Activated T-helper 2 cell treated with anti-CD3 and anti-CD28 coated beads, Interferon-gamma antibody, Interleukin-2, Interleukin-4, amounts not matched to agents 10 μg/mL and 5 μg/mL and 100 μg/mL, durations not matched to agents 14 hours and 24 hours and 36 hours (primary cell): ENCODE data around the gene COG6. TPM values are rescaled to one million over a fixed set of nuclear protein-coding genes. Genes with fewer than 3 reads are reported as not detected.

Source experiments
- DNase-seq: peaks from one replicate; pipeline ENCODE4 v3.0.0; 2021; ENCODE audit warnings: low spot score
- H3K27ac Mint-ChIP-seq: one replicate; pipeline ENCODE4 v1.8.0; 2021; ENCODE audit warnings: mixed read lengths
- H3K27me3 Mint-ChIP-seq: one replicate; pipeline ENCODE4 v1.8.0; 2021; ENCODE audit warnings: low read depth, mixed read lengths
- H3K36me3 Mint-ChIP-seq: one replicate; pipeline ENCODE4 v1.8.0; 2021; ENCODE audit warnings: low read depth, mixed read lengths
- H3K4me1 Mint-ChIP-seq: one replicate; pipeline ENCODE4 v1.8.0; 2021; ENCODE audit warnings: low read depth, mixed read lengths
- H3K4me3 Mint-ChIP-seq: one replicate; pipeline ENCODE4 v1.8.0; 2021; ENCODE audit warnings: low read depth, mild to moderate bottlenecking, moderate library complexity, mixed read lengths
- H3K9me3 Mint-ChIP-seq: one replicate; pipeline ENCODE4 v1.8.0; 2021; ENCODE audit warnings: mixed read lengths
- intact Hi-C: fragments of 100-400 bp; cut with micrococcal nuclease; formaldehyde crosslinking; loops from one replicate; pipeline ENCODE4 v1.15.1; 2023
- total RNA-seq: library from RNA; stranded (reverse); gene quantifications from 2 replicates; pipeline ENCODE4 v1.2.3, GENCODE V29; 2022

COG6 gene
- total RNA-seq, 1 donor from 2014 or later = 32.4 TPM

DNA sequence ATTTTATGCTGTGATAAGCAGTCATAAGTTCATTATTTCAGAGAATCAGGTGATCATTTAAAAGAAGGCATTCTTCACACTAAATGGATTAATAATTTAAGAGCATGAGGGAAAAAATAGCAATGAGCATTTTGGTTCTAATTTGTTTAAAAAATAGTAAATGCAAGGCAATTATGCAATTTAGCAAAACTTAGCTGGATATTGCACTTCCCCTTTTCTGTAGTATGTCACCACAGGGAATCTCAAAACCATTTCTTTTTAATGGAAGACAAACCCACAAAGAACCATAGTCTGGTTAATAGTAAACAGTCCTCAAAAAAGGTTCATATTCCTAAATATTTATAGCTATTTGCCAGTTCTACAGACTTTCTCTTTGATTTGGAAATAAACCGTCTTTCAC, 30.2 kb downstream of the COG6 start:
- Mint-ChIP-seq H3K9me3 (no peaks in the 10 kb centered on the region), H3K27me3 (no peaks in the 10 kb centered on the region), H3K27ac (no peak overlapping the region), H3K4me3 (no peak overlapping the region), H3K36me3 (peaks cover 31% of the 10 kb centered on the region), H3K4me1 (peaks cover 27% of the 10 kb centered on the region)
- DNase-seq = no peak
- intact Hi-C loops = loop anchor here (2.0 to 10.0 kb wide), 7 partner anchors 247 to 997 kb away; no protein-coding TSS in a partner anchor

DNA sequence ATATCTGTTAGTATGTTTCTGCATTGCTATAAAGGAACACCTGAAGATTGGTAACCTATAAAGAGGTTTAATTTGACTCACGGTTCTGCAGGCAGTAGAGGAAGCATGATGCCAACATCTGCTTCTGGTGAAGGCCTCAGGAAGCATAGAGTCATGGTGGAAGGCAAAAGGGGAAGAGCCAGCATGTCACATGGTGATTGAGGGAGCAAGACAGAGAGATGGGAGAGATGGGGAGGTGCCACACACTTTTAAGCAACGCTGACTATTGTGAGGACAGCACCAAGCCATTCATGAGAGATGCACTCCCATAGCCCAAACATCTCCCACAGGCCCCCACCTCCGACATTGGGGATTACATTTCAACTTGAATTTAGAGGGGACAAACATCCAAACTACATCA, 32.8 kb downstream of the COG6 start:
- H3K36me3 Mint-ChIP-seq = peaks cover 23% of the 10 kb centered on the region
- intact Hi-C loops = loop anchor here (1.0 to 10.0 kb wide), 9 partner anchors 88 to 1089 kb away; no protein-coding TSS in a partner anchor
- H3K4me3 Mint-ChIP-seq = peak overlapping the region; percentile 20
- H3K9me3 Mint-ChIP-seq = no peaks in the 10 kb centered on the region
- no peaks in the 10 kb centered on the region for H3K27me3 Mint-ChIP-seq
- DNase-seq = no peak
- H3K4me1 Mint-ChIP-seq = peaks cover 29% of the 10 kb centered on the region
- peak overlapping the region; percentile 91 for H3K27ac Mint-ChIP-seq

DNA sequence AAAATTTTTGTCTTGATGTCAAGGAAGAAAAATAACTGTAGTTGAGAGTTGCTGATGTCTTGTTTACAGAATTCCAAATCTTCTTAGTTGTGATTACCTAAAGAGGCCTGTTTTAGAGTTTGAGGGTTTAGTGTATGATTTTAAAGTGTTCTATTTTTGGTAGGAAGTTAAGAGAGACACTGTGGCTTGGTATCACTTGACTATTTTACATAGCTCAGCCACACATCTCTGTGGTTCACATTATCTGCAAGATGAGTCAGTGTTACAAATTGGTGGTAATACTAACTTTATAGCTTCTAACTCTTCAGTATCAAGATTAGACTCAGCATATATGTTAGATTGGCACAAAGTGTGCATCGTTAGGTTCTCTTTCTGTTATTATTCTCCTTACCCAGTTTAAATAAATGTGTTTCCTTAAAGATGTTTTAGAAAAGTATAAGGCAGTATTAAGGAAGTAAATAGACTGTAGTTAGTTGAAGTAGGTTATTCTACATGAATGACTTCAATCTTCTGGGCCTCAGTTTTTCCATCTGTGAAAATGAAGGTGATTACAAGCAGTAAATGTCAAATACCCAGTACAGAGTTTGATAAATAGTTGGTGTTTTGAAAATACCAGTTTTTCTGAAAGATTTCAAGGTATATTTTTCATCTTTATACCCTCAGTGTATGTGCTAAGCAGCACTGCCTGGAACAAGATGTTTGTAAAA, 33.4 kb downstream of the COG6 start:
- no peak for DNase-seq
- Mint-ChIP-seq H3K9me3 (no peaks in the 10 kb centered on the region), H3K36me3 (peaks cover 23% of the 10 kb centered on the region), H3K4me3 (no peak overlapping the region), H3K4me1 (peaks cover 29% of the 10 kb centered on the region), H3K27ac (peak overlapping the region; percentile 91), H3K27me3 (no peaks in the 10 kb centered on the region)
- intact Hi-C loops = loop anchor here (1.0 to 10.0 kb wide), 9 partner anchors 87 to 1088 kb away; no protein-coding TSS in a partner anchor

DNA sequence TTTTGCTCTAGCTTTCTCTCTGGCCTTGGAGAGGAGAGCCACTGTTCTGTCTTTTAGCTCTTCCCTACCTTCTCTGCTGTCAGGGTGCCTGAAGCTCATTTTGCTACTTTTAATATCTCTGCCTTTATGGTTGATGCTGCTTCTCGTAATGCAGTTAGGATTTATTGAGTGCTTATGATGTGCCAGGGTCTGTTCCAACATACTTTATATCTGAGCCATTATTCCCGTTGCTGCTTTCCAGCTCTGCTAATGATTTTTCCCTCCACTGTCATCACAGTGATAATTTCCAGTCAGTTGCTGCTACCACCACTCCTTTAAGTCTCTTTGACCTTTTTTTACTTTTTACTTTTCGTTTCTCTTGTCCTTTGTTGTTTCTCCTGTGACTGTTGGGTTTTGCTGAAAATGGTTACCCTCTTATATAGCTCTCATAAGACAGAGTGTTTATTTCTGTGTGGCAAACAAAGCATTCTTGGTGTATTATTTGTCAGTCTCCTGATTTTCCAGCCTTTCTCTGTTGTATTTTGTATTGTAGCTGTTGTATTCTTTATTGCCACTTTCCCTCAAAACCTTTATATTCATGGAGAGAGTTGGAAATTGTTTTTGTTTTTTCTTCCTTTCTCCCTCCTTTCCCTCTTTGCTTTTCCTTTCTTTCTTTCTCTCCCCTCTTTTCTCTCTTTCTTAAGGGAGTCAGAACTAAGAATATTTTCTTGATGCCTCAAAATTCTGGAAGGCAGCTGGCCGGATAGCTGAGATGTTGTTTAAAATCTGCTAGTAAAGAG, 37.4 kb downstream of the COG6 start:
- H3K27me3 Mint-ChIP-seq = no peaks in the 10 kb centered on the region
- H3K27ac Mint-ChIP-seq = peak overlapping the region; percentile 3
- intact Hi-C loops = no loop called here
- H3K4me3 Mint-ChIP-seq = no peak overlapping the region
- H3K4me1 Mint-ChIP-seq = peaks cover 22% of the 10 kb centered on the region
- peaks cover 17% of the 10 kb centered on the region for H3K36me3 Mint-ChIP-seq
- H3K9me3 Mint-ChIP-seq = no peaks in the 10 kb centered on the region
- no peak for DNase-seq

DNA sequence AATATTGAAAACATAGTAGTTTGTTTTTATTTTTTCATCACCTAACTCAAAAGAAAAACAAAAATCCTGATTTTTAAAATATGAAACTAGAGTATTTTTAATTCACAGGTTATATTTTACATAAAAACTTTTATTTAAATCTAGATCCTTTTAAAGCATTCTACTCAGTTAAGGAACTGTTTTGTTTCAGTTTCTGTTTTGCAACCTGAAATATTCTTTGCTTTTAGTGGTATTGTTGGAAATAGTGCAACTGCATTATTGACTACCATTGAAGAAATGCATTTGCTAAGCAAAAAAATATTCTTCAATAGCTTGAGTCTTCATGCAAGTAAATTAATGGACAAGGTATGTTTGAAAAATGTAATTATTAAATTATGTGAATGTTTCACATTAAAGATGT, 43.8 kb downstream of the COG6 start:
- H3K4me1 Mint-ChIP-seq = peaks cover 7% of the 10 kb centered on the region
- no peak overlapping the region for H3K4me3 Mint-ChIP-seq
- no peak for DNase-seq
- intact Hi-C loops = no loop called here
- no peak overlapping the region for H3K27ac Mint-ChIP-seq
- no peaks in the 10 kb centered on the region for H3K27me3 Mint-ChIP-seq
- peaks cover 3% of the 10 kb centered on the region for H3K36me3 Mint-ChIP-seq
- no peaks in the 10 kb centered on the region for H3K9me3 Mint-ChIP-seq

DNA sequence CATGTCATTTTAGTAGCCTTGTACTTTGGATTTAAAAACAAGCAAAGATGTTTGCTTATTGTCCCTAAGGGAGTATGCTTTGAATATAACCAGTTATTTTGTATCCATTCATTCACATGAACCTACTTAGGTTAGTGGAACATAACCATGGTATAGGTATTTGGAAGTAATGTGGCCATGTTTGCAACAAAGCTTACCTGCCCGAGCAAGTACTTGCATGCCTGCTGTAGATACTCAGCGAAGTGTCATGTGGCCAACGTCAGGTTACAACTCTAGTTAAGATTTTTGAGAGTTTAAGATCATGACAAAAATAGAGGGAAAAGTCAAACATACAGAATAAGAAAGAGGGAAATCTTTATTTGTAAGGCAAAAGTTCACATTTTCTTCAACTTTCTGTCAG, 57.2 kb downstream of the COG6 start:
- Mint-ChIP-seq H3K36me3 (peaks cover 27% of the 10 kb centered on the region), H3K4me3 (no peak overlapping the region), H3K4me1 (no peaks in the 10 kb centered on the region), H3K27ac (no peak overlapping the region), H3K9me3 (peaks cover 17% of the 10 kb centered on the region), H3K27me3 (no peaks in the 10 kb centered on the region)
- intact Hi-C loops = no loop called here
- no peak for DNase-seq

DNA sequence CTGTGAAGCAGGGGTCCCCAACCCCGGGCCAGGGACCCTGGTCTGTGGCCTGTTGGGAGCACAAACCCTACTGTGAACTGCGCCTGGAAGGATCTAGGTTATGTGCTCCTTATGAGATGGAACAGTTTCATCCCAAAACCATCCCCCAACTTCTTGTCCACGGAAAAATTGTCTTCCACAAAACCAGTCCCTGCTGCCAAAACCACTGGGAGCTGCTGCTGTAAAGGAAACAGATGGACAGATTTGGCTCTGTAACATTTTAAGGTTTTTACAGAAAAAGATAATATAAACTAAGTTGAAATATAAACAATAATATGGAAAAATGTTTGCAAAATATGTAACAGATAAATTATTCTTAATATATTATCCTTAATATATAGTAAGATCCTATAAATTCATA, 73.7 kb downstream of the COG6 start:
- Mint-ChIP-seq H3K27me3 (no peaks in the 10 kb centered on the region), H3K4me1 (peaks cover 10% of the 10 kb centered on the region), H3K36me3 (peaks cover 47% of the 10 kb centered on the region), H3K4me3 (no peak overlapping the region), H3K27ac (no peak overlapping the region), H3K9me3 (no peaks in the 10 kb centered on the region)
- no peak for DNase-seq
- intact Hi-C loops = no loop called here

DNA sequence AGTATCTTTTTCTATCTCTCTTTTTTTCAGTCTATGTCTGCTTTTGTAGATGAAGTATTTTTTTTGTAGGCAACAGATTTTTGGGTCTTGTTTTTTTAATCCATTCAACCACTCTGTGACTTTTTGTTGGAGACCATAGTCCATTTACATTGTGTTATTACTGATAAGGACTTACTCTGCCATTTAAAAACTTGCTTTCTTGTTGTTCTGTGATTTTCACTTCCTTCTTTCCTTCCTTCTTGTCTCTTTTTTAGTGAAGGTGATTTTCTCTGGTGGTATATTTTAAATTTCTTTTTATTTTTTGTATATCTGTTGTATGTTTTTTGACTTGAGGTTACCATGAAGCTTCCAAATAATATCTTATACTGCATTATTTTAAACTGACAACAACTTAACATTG, 79.5 kb downstream of the COG6 start:
- H3K4me3 Mint-ChIP-seq = no peak overlapping the region

DNA sequence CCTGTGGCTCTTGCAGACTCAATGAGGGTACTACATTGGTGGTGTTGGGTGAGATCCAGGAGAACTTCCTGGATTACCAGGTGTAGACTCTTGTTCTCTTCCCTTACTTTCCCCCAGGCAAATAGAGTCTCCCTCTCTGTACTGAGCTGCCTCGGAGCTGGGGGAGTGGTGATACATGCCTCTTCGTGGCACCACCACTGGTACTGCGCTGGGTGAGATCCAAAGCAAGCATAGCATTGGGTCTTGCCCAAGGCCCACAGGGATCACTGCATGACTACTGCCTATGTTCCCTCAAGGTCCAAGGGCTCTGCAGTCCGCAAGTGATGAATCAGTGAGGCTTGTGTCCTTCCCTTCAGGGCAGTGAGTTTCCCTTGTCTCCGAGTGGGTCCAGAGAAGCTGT, 81.6 kb downstream of the COG6 start:
- intact Hi-C loops = no loop called here
- Mint-ChIP-seq H3K9me3 (peaks cover 6% of the 10 kb centered on the region), H3K4me3 (no peak overlapping the region), H3K27me3 (no peaks in the 10 kb centered on the region), H3K36me3 (peaks cover 53% of the 10 kb centered on the region), H3K4me1 (peaks cover 9% of the 10 kb centered on the region), H3K27ac (no peak overlapping the region)
- no peak for DNase-seq

More for the DNA sequence above, 79.5 kb downstream of the COG6 start:
- Mint-ChIP-seq H3K27me3 (no peaks in the 10 kb centered on the region), H3K9me3 (no peaks in the 10 kb centered on the region), H3K36me3 (peaks cover 47% of the 10 kb centered on the region), H3K27ac (no peak overlapping the region), H3K4me1 (peaks cover 9% of the 10 kb centered on the region)
- DNase-seq = no peak
- intact Hi-C loops = no loop called here

DNA sequence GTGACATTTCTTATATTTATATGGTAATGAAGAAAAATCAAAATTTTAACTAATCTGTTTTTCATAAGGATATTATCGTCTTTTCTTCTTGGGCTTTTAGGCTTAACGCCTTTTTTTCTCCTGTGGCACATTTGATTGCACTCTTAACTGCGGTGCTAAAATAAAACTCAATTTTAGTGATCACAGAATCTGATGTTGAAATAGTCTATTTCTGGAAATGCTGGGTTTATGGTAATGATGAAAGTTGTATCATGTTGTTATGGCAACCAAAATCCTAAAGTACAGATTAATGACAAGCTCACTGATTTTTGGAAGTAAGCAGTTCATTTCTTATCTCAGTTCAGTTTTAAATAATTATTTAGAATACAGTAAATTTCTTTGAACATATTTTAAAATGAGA, 85.3 kb downstream of the COG6 start:
- H3K36me3 Mint-ChIP-seq = peaks cover 39% of the 10 kb centered on the region
- peaks cover 24% of the 10 kb centered on the region for H3K9me3 Mint-ChIP-seq
- no peaks in the 10 kb centered on the region for H3K4me1 Mint-ChIP-seq
- H3K27me3 Mint-ChIP-seq = no peaks in the 10 kb centered on the region
- no peak overlapping the region for H3K27ac Mint-ChIP-seq
- intact Hi-C loops = no loop called here
- H3K4me3 Mint-ChIP-seq = no peak overlapping the region
- no peak for DNase-seq

DNA sequence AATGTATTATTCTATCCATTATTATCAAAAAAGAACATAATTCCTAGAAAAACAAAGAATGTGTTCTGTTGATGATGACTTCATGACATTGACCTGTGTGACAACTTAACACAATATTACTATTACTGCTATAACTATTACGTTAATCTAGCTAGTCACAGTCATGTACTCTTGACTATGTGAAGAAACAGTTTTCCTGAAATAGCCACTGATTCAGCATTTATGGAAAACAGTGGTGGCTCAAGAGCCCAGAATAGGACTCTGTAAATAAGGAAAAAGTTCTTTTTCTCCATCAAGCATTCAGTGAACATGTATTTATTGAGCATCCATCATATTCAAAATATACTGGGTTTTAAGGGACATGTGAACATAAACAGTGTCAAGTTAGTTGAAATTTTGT, 93.5 kb downstream of the COG6 start:
- H3K4me3 Mint-ChIP-seq = no peak overlapping the region
- no peaks in the 10 kb centered on the region for H3K4me1 Mint-ChIP-seq
- no peak overlapping the region for H3K27ac Mint-ChIP-seq
- intact Hi-C loops = no loop called here
- peaks cover 4% of the 10 kb centered on the region for H3K9me3 Mint-ChIP-seq
- no peak for DNase-seq
- H3K27me3 Mint-ChIP-seq = no peaks in the 10 kb centered on the region
- H3K36me3 Mint-ChIP-seq = peaks cover 5% of the 10 kb centered on the region

DNA sequence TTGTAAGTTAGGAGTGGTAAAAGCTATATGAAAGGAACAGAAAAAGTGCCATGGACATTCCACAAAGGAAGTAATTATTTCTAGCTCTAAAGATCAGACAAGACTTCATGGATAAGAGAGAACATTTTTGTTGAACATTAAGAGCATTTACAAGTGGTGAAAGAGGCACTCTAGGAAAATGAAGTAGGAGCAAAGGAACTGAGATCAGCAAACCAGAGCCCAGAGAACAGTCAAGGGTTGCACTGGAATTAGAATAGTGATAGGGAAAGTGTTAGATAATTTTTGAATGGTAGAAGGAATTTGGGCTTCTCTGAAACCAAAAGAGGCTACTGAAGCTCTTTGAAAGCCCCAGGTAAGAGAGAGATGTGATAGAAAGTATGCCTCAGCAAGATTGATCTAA, 94.1 kb downstream of the COG6 start:
- Mint-ChIP-seq H3K36me3 (peaks cover 5% of the 10 kb centered on the region), H3K4me1 (no peaks in the 10 kb centered on the region), H3K4me3 (no peak overlapping the region), H3K9me3 (no peaks in the 10 kb centered on the region), H3K27ac (no peak overlapping the region), H3K27me3 (no peaks in the 10 kb centered on the region)
- intact Hi-C loops = no loop called here
- no peak for DNase-seq

DNA sequence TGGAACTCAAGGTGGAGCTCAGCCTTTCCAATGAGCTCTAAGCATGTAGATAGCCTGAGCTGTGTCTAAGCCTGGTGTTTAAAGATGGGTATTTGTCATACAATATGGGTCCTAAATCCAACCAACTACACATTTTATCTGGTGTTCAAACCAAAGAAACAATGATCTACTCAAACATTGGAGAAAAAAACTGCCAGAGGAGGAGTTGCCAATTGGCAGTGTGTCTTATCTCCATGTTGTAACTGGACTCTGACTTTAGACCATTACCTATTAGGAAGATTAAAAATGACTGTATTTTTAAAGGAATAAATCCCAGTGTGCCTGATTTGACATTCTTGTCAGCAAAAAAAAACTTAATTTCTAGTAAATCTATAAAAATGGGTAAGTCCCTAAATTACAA, 96.3 kb downstream of the COG6 start:
- H3K27me3 Mint-ChIP-seq = no peaks in the 10 kb centered on the region
- H3K4me3 Mint-ChIP-seq = no peak overlapping the region
- no peak for DNase-seq
- H3K4me1 Mint-ChIP-seq = no peaks in the 10 kb centered on the region
- intact Hi-C loops = no loop called here
- no peak overlapping the region for H3K27ac Mint-ChIP-seq
- no peaks in the 10 kb centered on the region for H3K9me3 Mint-ChIP-seq
- peaks cover 7% of the 10 kb centered on the region for H3K36me3 Mint-ChIP-seq
